Gastrocnemius medialis (tissue), 4 donors: ENCODE data around the gene RELA.

Source experiments
- CTCF ChIP-seq, 5 experiments: fragments of 450-650 bp in 3 of 5; fragments of 200-600 bp in 2 of 5; sonication (generic) in 2 of 5; IDR thresholded peaks in 4 of 5; conservative IDR thresholded peaks in 1 of 5; 1 replicate in 4 of 5; 2 replicates in 1 of 5; pipeline ENCODE4 v1.5.1; 2016 to 2019; ENCODE audit warnings: antibody characterized with exemption in 5 of 5, mild to moderate bottlenecking in 3 of 5, moderate library complexity in 3 of 5
- POLR2A ChIP-seq, 2 donors: fragments of 450-650 bp; IDR thresholded peaks; one replicate each; pipeline ENCODE4 v1.6.1; 2017; ENCODE audit warnings: antibody characterized with exemption in 2 of 2, mild to moderate bottlenecking in 2 of 2, moderate library complexity in 2 of 2

- no peak for TF ChIP-seq CTCF (IDR thresholded peaks at IDR 0.05 in 4 of 5, conservative IDR thresholded peaks at IDR 0.05 in 1 of 5)
- no peak for TF ChIP-seq POLR2A (IDR thresholded peaks at IDR 0.05)
Measured at GRCh38 chr11:65636108-65637031, 26.3 kb downstream of the RELA start.
